H9 (cell line): ENCODE results near the gene FBN1. TPM values are rescaled to one million over a fixed set of nuclear protein-coding genes. Genes with fewer than 3 reads are reported as not detected.
A peak's percentile ranks its signal among the peaks of the same experiment; 100 is the strongest.

ENCODE experiments used
- DNase-seq: peaks from one replicate; pipeline ENCODE4 v3.0.0-alpha.2; 2017
- H2AFZ ChIP-seq: one replicate; pipeline ENCODE4 v1.6.1; 2013; ENCODE audit warnings: mild to moderate bottlenecking, low read length, control low read depth, moderate library complexity
- H2AK5ac ChIP-seq: 2 replicates; pipeline ENCODE4 v1.6.1; 2013; ENCODE audit warnings: low read length, control low read depth, mixed read lengths; ENCODE audit not compliant: insufficient read length
- H2BK120ac ChIP-seq: one replicate; pipeline ENCODE4 v1.6.1; 2013; ENCODE audit warnings: low read depth, mild to moderate bottlenecking, low read length, control low read depth, inconsistent platforms; ENCODE audit not compliant: poor library complexity, severe bottlenecking
- H2BK12ac ChIP-seq: 2 replicates; pipeline ENCODE4 v1.6.1; 2013; ENCODE audit warnings: low read length, control low read depth, mixed read lengths, low read depth; ENCODE audit not compliant: insufficient read length
- H2BK15ac ChIP-seq: 2 replicates; pipeline ENCODE4 v1.6.1; 2013; ENCODE audit warnings: low read depth, low read length, control low read depth
- H2BK20ac ChIP-seq: one replicate; pipeline ENCODE4 v1.6.1; 2013; ENCODE audit warnings: low read depth, mild to moderate bottlenecking, low read length, control low read depth, inconsistent platforms; ENCODE audit not compliant: poor library complexity, severe bottlenecking
- H2BK5ac ChIP-seq: 2 replicates; pipeline ENCODE4 v1.6.1; 2013; ENCODE audit warnings: low read length, control low read depth, mixed read lengths; ENCODE audit not compliant: insufficient read length
- H3K14ac ChIP-seq: 2 replicates; pipeline ENCODE4 v1.6.1; 2013; ENCODE audit warnings: low read length, control low read depth; ENCODE audit not compliant: insufficient read depth
- H3K18ac ChIP-seq: 2 replicates; pipeline ENCODE4 v1.6.1; 2013; ENCODE audit warnings: low read depth, mild to moderate bottlenecking, mixed read lengths, low read length, control low read depth; ENCODE audit not compliant: insufficient read length
- H3K23ac ChIP-seq: 2 replicates; pipeline ENCODE4 v1.6.1; 2013; ENCODE audit warnings: low read length, control low read depth, mixed read lengths, low read depth; ENCODE audit not compliant: insufficient read length
- H3K23me2 ChIP-seq: 2 replicates; pipeline ENCODE4 v1.6.1; 2013; ENCODE audit warnings: low read depth, mild to moderate bottlenecking, mixed read lengths, low read length, control low read depth; ENCODE audit not compliant: insufficient read length, poor library complexity, severe bottlenecking
- H3K27ac ChIP-seq: 2 replicates; pipeline ENCODE4 v1.5.1; 2013; ENCODE audit warnings: low read length, control low read depth, mixed read lengths, low read depth; ENCODE audit not compliant: insufficient read length
- H3K27me3 ChIP-seq: 2 replicates; pipeline ENCODE4 v1.6.1; 2013; ENCODE audit warnings: low read length, control low read depth, inconsistent platforms; ENCODE audit not compliant: insufficient read depth
- H3K4ac ChIP-seq: 2 replicates; pipeline ENCODE4 v1.6.1; 2013; ENCODE audit warnings: low read depth, mild to moderate bottlenecking, control low read depth, inconsistent platforms, low read length, moderate library complexity
- H3K4me1 ChIP-seq: 2 replicates; pipeline ENCODE4 v1.6.1; 2013; ENCODE audit warnings: low read length, control low read depth, inconsistent platforms; ENCODE audit not compliant: insufficient read depth
- H3K4me2 ChIP-seq: 2 replicates; pipeline ENCODE4 v1.6.1; 2013; ENCODE audit warnings: low read length, control low read depth, mixed read lengths; ENCODE audit not compliant: insufficient read length, insufficient read depth
- H3K56ac ChIP-seq: 2 replicates; pipeline ENCODE4 v1.6.1; 2013; ENCODE audit warnings: low read depth, mild to moderate bottlenecking, mixed read lengths, low read length, control low read depth; ENCODE audit not compliant: insufficient read length
- H3K79me1 ChIP-seq: 2 replicates; pipeline ENCODE4 v1.6.1; 2013; ENCODE audit warnings: low read depth, mild to moderate bottlenecking, moderate library complexity, low read length, control low read depth, inconsistent platforms; ENCODE audit not compliant: insufficient read depth, poor library complexity, severe bottlenecking
- H3K79me2 ChIP-seq: 2 replicates; pipeline ENCODE4 v1.6.1; 2013; ENCODE audit warnings: low read length, control low read depth, inconsistent platforms; ENCODE audit not compliant: insufficient read depth
- H3K9ac ChIP-seq: 2 replicates; pipeline ENCODE4 v1.6.1; 2013; ENCODE audit warnings: low read length, control low read depth, mixed read lengths; ENCODE audit not compliant: insufficient read length; ENCODE audit errors: extremely low read depth
- H3K9me3 ChIP-seq: one replicate; pipeline ENCODE4 v1.6.1; 2013; ENCODE audit warnings: low read depth, low read length, inconsistent platforms; ENCODE audit not compliant: control insufficient read depth
- H3T11ph ChIP-seq: one replicate; pipeline ENCODE4 v1.6.1; 2013; ENCODE audit warnings: mild to moderate bottlenecking, low read length, control low read depth, inconsistent platforms
- H4K20me1 ChIP-seq: one replicate; pipeline ENCODE4 v1.6.1; 2013; ENCODE audit not compliant: control insufficient read depth, insufficient read length, insufficient read depth
- H4K5ac ChIP-seq: 2 replicates; pipeline ENCODE4 v1.6.1; 2013; ENCODE audit warnings: low read depth, mild to moderate bottlenecking, mixed read lengths, low read length, control low read depth; ENCODE audit not compliant: insufficient read length
- H4K8ac ChIP-seq: replicated peaks from 2 replicates; pipeline ENCODE4 v1.6.1; 2013; ENCODE audit warnings: low read length, control low read depth, mixed read lengths, low read depth; ENCODE audit not compliant: insufficient read length
- H4K91ac ChIP-seq: 2 replicates; pipeline ENCODE4 v1.6.1; 2013; ENCODE audit warnings: low read depth, mild to moderate bottlenecking, moderate library complexity, mixed read lengths, low read length, control low read depth; ENCODE audit not compliant: insufficient read length
- H3K27ac Mint-ChIP-seq, 3 experiments: 2 replicates in 2 of 3; 3 replicates in 1 of 3; pipeline ENCODE4 v1.8.0; 2020 to 2021; ENCODE audit warnings: mixed read lengths in 3 of 3, mild to moderate bottlenecking in 1 of 3, moderate library complexity in 1 of 3
- H3K27me3 Mint-ChIP-seq: 2 replicates; pipeline ENCODE4 v1.8.0; 2021; ENCODE audit warnings: low read depth, mild to moderate bottlenecking, moderate library complexity, mixed read lengths
- H3K36me3 Mint-ChIP-seq, 3 experiments: 2 replicates in 2 of 3; 3 replicates in 1 of 3; pipeline ENCODE4 v1.8.0; 2020 to 2021; ENCODE audit warnings: low read depth in 3 of 3, mixed read lengths in 3 of 3; ENCODE audit not compliant: insufficient read depth in 1 of 3
- H3K4me1 Mint-ChIP-seq, 2 experiments: 2 replicates each; pipeline ENCODE4 v1.8.0; 2020; ENCODE audit warnings: mixed read lengths in 2 of 2
- H3K4me3 Mint-ChIP-seq, 2 experiments: 2 replicates in 1 of 2; 3 replicates in 1 of 2; pipeline ENCODE4 v1.8.0; 2020 to 2021; ENCODE audit warnings: mild to moderate bottlenecking in 2 of 2, mixed read lengths in 2 of 2, moderate library complexity in 1 of 2
- H3K9me3 Mint-ChIP-seq, 2 experiments: 2 replicates in 1 of 2; 3 replicates in 1 of 2; pipeline ENCODE4 v1.8.0; 2020; ENCODE audit warnings: mild to moderate bottlenecking in 2 of 2, mixed read lengths in 2 of 2, moderate library complexity in 1 of 2
- WGBS: extraction: QIAGEN DNeasy Blood & Tissue Kit; methylation state at CpG from one replicate; pipeline ENCODE4 v1.1.7; 2013; ENCODE audit warnings: missing lambda C conversion rate, low lambda C conversion rate, mixed read lengths; ENCODE audit not compliant: insufficient read length; ENCODE audit errors: extremely low coverage; 5-methylcytosine and 5-hydroxymethylcytosine counted together
- total RNA-seq: library from RNA; stranded (reverse); gene quantifications from 2 replicates; pipeline ENCODE4 v1.2.1, GENCODE V29; 2021
- TF ChIP-seq, protein P1 (sequence below): fragments of 200-600 bp; sonication (generic); conservative IDR thresholded peaks from 3 replicates; pipeline ENCODE4 v1.8.0; 2021; ENCODE audit warnings: antibody characterized with exemption, mild to moderate bottlenecking

The FBN1 gene
- total RNA-seq, 1 experiment from 2014 or later = 3.6 TPM

DNA sequence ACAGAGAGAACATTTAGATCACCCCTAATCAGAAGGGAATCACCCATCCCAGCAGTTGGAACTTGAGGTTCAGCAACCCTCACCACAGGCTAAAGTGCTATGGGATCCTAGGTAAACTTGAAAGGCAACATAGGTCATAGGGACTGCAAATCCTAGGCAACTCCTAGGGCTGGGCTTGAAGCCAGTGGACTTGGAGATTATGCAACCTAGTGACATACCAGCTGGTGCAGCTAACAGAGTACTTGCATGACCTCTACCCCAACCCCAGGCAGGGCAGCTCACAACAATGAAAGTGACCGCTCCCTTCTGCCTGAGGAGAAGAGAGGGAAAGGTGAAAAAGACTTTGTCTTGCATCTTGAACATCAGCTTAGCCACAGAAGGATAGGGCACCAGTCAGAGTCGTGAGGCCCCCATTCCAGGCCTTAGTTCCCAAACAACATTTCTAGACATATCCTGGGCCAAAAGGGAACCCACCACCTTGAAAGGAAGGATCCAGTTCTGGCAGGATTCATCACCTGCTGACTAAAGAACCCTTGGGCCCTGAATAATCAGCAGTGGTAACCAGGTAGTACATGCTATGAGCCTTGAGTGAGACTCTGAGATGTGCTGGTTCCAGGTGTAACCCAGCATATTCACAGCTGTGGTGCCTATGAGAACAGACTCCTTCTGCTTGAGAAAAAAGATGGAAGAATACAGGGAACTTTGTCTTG is 37.6 kb upstream of the FBN1 start:
- Histone ChIP-seq H2BK5ac (no peak overlapping the region), H2BK12ac (no peak overlapping the region), H2BK20ac (no peak overlapping the region), H3K9me3 (no peaks in the 10 kb centered on the region), H2AK5ac (no peak overlapping the region), H3K4ac (no peak overlapping the region), H3K56ac (no peak overlapping the region), H3K4me2 (no peak overlapping the region), H3K79me2 (no peaks in the 10 kb centered on the region), H3K23me2 (no peaks in the 10 kb centered on the region), H3K27me3 (no peaks in the 10 kb centered on the region), H3K27ac (no peak overlapping the region), H4K8ac (no peak overlapping the region), H3K9ac (no peak overlapping the region), H4K5ac (no peak overlapping the region), H2BK120ac (no peak overlapping the region), H3K23ac (no peak overlapping the region), H3K79me1 (no peaks in the 10 kb centered on the region), H3K4me1 (no peaks in the 10 kb centered on the region), H3K18ac (no peak overlapping the region), H3T11ph (no peak overlapping the region), H2AFZ (no peak overlapping the region), H3K14ac (no peak overlapping the region), H2BK15ac (no peak overlapping the region), H4K91ac (no peak overlapping the region), H4K20me1 (no peaks in the 10 kb centered on the region)
- no peaks in the 10 kb centered on the region for H3K27me3 Mint-ChIP-seq
- WGBS = no CpG with 5 or more reads among the region's 2 CpGs
- H3K36me3 Mint-ChIP-seq = no peaks in the 10 kb centered on the region
- H3K9me3 Mint-ChIP-seq = no peaks in the 10 kb centered on the region
- H3K4me3 Mint-ChIP-seq = no peak overlapping the region
- TF ChIP-seq, protein P1, sequence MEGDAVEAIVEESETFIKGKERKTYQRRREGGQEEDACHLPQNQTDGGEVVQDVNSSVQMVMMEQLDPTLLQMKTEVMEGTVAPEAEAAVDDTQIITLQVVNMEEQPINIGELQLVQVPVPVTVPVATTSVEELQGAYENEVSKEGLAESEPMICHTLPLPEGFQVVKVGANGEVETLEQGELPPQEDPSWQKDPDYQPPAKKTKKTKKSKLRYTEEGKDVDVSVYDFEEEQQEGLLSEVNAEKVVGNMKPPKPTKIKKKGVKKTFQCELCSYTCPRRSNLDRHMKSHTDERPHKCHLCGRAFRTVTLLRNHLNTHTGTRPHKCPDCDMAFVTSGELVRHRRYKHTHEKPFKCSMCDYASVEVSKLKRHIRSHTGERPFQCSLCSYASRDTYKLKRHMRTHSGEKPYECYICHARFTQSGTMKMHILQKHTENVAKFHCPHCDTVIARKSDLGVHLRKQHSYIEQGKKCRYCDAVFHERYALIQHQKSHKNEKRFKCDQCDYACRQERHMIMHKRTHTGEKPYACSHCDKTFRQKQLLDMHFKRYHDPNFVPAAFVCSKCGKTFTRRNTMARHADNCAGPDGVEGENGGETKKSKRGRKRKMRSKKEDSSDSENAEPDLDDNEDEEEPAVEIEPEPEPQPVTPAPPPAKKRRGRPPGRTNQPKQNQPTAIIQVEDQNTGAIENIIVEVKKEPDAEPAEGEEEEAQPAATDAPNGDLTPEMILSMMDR = no peak
- DNase-seq = no peak
- H3K27ac Mint-ChIP-seq = peak overlapping the region in 1 of 3 experiments; percentile 46; a peak in 1 of 7 replicates
- H3K4me1 Mint-ChIP-seq = no peaks in the 10 kb centered on the region
